Heart right ventricle (tissue), 16 donors: ENCODE data around the gene FAM180B. TPM values are rescaled to one million over a fixed set of nuclear protein-coding genes. Genes with fewer than 3 reads are reported as not detected.
"Not testable (repeated sequence)": the region's sequence is repeated elsewhere in the genome, so short reads cannot be mapped to it uniquely, and the experiment has no call there.

ENCODE experiments used
- ATAC-seq, 8 donors: fragments of 200-7000 bp; cut with Tn5 transposase; one replicate each; pipeline ENCODE4 v1.9.1; 2020; ENCODE audit warnings: mild to moderate bottlenecking in 8 of 8, moderate library complexity in 8 of 8, moderate number of reproducible peaks in 1 of 8
- DNase-seq, 2 donors: peaks; one replicate each; pipeline ENCODE4 v3.0.0-alpha.2; 2020
- H3K27ac ChIP-seq, 10 donors: fragments of 200-600 bp; sonication (generic) in 2 of 10; one replicate each; pipeline versions ENCODE4 v1.5.0 to v1.8.0; 2020 to 2022; ENCODE audit warnings: mild to moderate bottlenecking in 3 of 10
- H3K27me3 ChIP-seq, 7 donors: fragments of 200-600 bp; one replicate each; pipeline ENCODE4 v1.8.0; 2021 to 2022; ENCODE audit warnings: mild to moderate bottlenecking in 2 of 7
- H3K36me3 ChIP-seq, 9 donors: fragments of 200-600 bp; sonication (generic) in 1 of 9; one replicate each; pipeline versions ENCODE4 v1.5.0 to v1.8.0; 2020 to 2022; ENCODE audit warnings: mild to moderate bottlenecking in 2 of 9
- H3K4me1 ChIP-seq, 9 donors: fragments of 200-600 bp; sonication (generic) in 1 of 9; one replicate each; pipeline versions ENCODE4 v1.5.0 to v1.8.0; 2020 to 2022; ENCODE audit warnings: mild to moderate bottlenecking in 4 of 9
- H3K4me3 ChIP-seq, 10 donors: fragments of 200-600 bp; sonication (generic) in 2 of 10; one replicate each; pipeline versions ENCODE4 v1.5.0 to v1.8.0; 2020 to 2022; ENCODE audit warnings: mild to moderate bottlenecking in 7 of 10, moderate library complexity in 2 of 10
- H3K9me3 ChIP-seq, 11 donors: fragments of 200-600 bp in 10 of 11; sonication (generic) in 2 of 11; one replicate each; pipeline versions ENCODE4 v1.5.0 to v1.8.0; 2013 to 2022; ENCODE audit warnings: mild to moderate bottlenecking in 2 of 11, control low read depth in 1 of 11, moderate library complexity in 1 of 11
- CTCF ChIP-seq, 9 donors: fragments of 200-600 bp; sonication (generic) in 2 of 9; IDR thresholded peaks; one replicate each; pipeline versions ENCODE4 v1.5.0 to v1.8.0; 2021 to 2022; ENCODE audit warnings: antibody characterized with exemption in 9 of 9, mild to moderate bottlenecking in 5 of 9, moderate library complexity in 1 of 9
- WGBS, 2 donors: extraction: QIAGEN DNeasy Blood & Tissue Kit; methylation state at CpG; one replicate each; pipeline ENCODE4 v1.1.7; 2013; ENCODE audit warnings: inconsistent platforms in 1 of 2; 5-methylcytosine and 5-hydroxymethylcytosine counted together
- intact Hi-C, 10 donors: fragments of 100-400 bp; cut with DNase I; formaldehyde crosslinking; loops; one replicate each; pipeline versions ENCODE4 v1.11.1 to v1.14.2; 2022
- polyA plus RNA-seq, 2 donors: library from polyadenylated mRNA; stranded (reverse); fragments of 200-250 nt; gene quantifications; one replicate each; pipeline ENCODE4 v1.2.3, GENCODE V29; 2013
- total RNA-seq, 10 donors: library from RNA; stranded (reverse); fragmentation: NEBNext Ultra II Directional in 3 of 10; extraction: Animal tissue kit (Norgen Biotek cat#: 25700) in 3 of 10; gene quantifications; one replicate each; pipeline versions ENCODE4 v1.2.1 to v1.2.4, GENCODE V29; 2021 to 2023
- donor health status: Arrhythmogenic right ventricular cardiomyopathy.
- donor health status: ischemic (EF 13 %, LVEDD 7.1; RV severe dilation, severe dysfunction).
- donor health status: healthy with polysubstance abuse.
- donor health status: DM: no; HTN: yes; CAD: no.
- donor health status: DM: no; HTN: no; CAD: no.
- donor health status: ischemic (EF 25% LVEDD 6.9; RV normal size, moderate dysfunction).
- donor health status: ischemic (EF 25% LVEDD 5.7; RV mildly dilated, moderate dysfunction).
- donor health status: healthy.
- donor health status: DM: yes; HTN: yes; CAD: no.
- donor health status: Ischemic cardiomyopathy.
- donor health status: ischemic (EF 35%, LVEDD 5.7; RV mildly dilated, moderate dysfunction).
- donor health status: nonischemic (EF 11% LVEDD 7.7; RV severe dilation, severe dysfunction).
- donor health status: DM: yes; HTN: yes; CAD: no.
- donor health status: PGD.
- donor health status: ischemic (EF 29% LVEDD 5.4; RV normal size, mild dysfunction).
- donor health status: nonischemic (EF 23%, LVEDD 6.1; RV moderate dilation, normal function).

The FAM180B gene
- total and polyA plus RNA-seq, 12 donors: 0.07 to 1.0 (median 0.23) TPM; not detected in 6

GRCh38 chr11:47558695-47559094, 27.8 kb upstream of the FAM180B start:
- H3K4me3 ChIP-seq: no peak overlapping the region
- H3K27ac ChIP-seq: no peak overlapping the region
- H3K36me3 ChIP-seq: no peaks in the 10 kb centered on the region
- peaks cover 0 to 3% (median 0%) of the 10 kb centered on the region in 9 donors for H3K4me1 ChIP-seq
- WGBS, 2 donors: 97 to 98% methylated on average over 1 of the region's 1 CpG
- no peak for DNase-seq
- no peaks in the 10 kb centered on the region for H3K9me3 ChIP-seq
- no peak for ATAC-seq
- H3K27me3 ChIP-seq: no peaks in the 10 kb centered on the region
- intact Hi-C loops: loop anchor here in 2 of 10 donors (10.0 kb wide), 1 partner anchor 64 kb away; no protein-coding TSS in a partner anchor
- TF ChIP-seq CTCF (IDR thresholded peaks at IDR 0.05): no peak

- DNase-seq (no peak), ATAC-seq (no peak)
- intact Hi-C loops: no loop called here
- WGBS, 2 donors: 91 to 92% methylated on average over 2 of the region's 2 CpGs
- Histone ChIP-seq H3K27me3 (no peaks in the 10 kb centered on the region), H3K4me1 (peaks cover 5 to 10% (median 8%) of the 10 kb centered on the region in 9 donors), H3K4me3 (no peak overlapping the region), H3K9me3 (no peaks in the 10 kb centered on the region), H3K27ac (no peak overlapping the region), H3K36me3 (no peaks in the 10 kb centered on the region)
- TF ChIP-seq CTCF (IDR thresholded peaks at IDR 0.05): no peak
These were observed 26.1 kb upstream of the FAM180B start for GRCh38 chr11:47560426-47560825.

GRCh38 chr11:47562393-47562792, 24.1 kb upstream of the FAM180B start:
- H3K9me3 ChIP-seq, intact Hi-C loops, H3K36me3 ChIP-seq, ATAC-seq, H3K27ac ChIP-seq, H3K27me3 ChIP-seq, H3K4me3 ChIP-seq, DNase-seq: not testable (repeated sequence)
- H3K4me1 ChIP-seq: peaks cover 5 to 25% (median 14%) of the 10 kb centered on the region in 9 donors
- WGBS, 2 donors: 93 to 95% methylated on average over 4 of the region's 4 CpGs

- Histone ChIP-seq H3K4me3 (peak overlapping the region in 2 of 10 donors; percentile 75 to 98), H3K36me3 (peaks cover 0 to 12% (median 0%) of the 10 kb centered on the region in 9 donors), H3K4me1 (peaks cover 5 to 25% (median 14%) of the 10 kb centered on the region in 9 donors)
- H3K27me3 ChIP-seq, H3K9me3 ChIP-seq, intact Hi-C loops, H3K27ac ChIP-seq, ATAC-seq, DNase-seq: not testable (repeated sequence)
- WGBS, 2 donors: 98% methylated on average over 10 of the region's 10 CpGs
These were observed 22.1 kb upstream of the FAM180B start for GRCh38 chr11:47564366-47564765.

GRCh38 chr11:47564933-47565339, 21.5 kb upstream of the FAM180B start:
- ATAC-seq: peak in 7 of 8 donors; percentile 4 to 43 (median 23)
- H3K27me3 ChIP-seq: no peaks in the 10 kb centered on the region
- intact Hi-C loops: no loop called here
- no peak for TF ChIP-seq CTCF (IDR thresholded peaks at IDR 0.05)
- H3K36me3 ChIP-seq: peaks cover 0 to 18% (median 0%) of the 10 kb centered on the region in 9 donors
- no peak for DNase-seq
- peak overlapping the region in 9 of 10 donors; percentile 67 to 91 (median 86) for H3K27ac ChIP-seq
- H3K9me3 ChIP-seq: no peaks in the 10 kb centered on the region
- H3K4me3 ChIP-seq: peak overlapping the region; percentile 75 to 99 (median 92)
- peaks cover 5 to 25% (median 14%) of the 10 kb centered on the region in 9 donors for H3K4me1 ChIP-seq
- 14 to 16% methylated on average over 11 of the region's 11 CpGs for WGBS, 2 donors
